Smooth muscle cell (in vitro differentiated cells): ENCODE data around the gene CMSS1. TPM values are rescaled to one million over a fixed set of nuclear protein-coding genes. Genes with fewer than 3 reads are reported as not detected.

Experiments
- DNase-seq: peaks from one replicate; lab custom pipeline; 2025; ENCODE audit not compliant: unreplicated experiment; lab: John Stamatoyannopoulos, UW
- H2AFZ ChIP-seq: fragments of 200-600 bp; sonication (generic); 2 replicates; pipeline ENCODE4 v1.6.0; 2016; ENCODE audit warnings: antibody characterized with exemption, low read depth, mild to moderate bottlenecking
- H3F3A ChIP-seq: fragments of 200-600 bp; sonication (generic); 2 replicates; pipeline ENCODE4 v1.6.0; 2017; ENCODE audit warnings: antibody characterized with exemption, low read depth
- H3K27ac ChIP-seq: fragments of 200-600 bp; sonication (generic); 2 replicates; pipeline ENCODE4 v1.5.1; 2016; ENCODE audit warnings: low read depth, mild to moderate bottlenecking
- H3K27me3 ChIP-seq: fragments of 200-600 bp; sonication (generic); 2 replicates; pipeline ENCODE4 v1.6.1; 2016; ENCODE audit warnings: low read depth, mild to moderate bottlenecking
- H3K36me3 ChIP-seq: fragments of 200-600 bp; sonication (generic); 2 replicates; pipeline ENCODE4 v1.5.1; 2016; ENCODE audit warnings: low read depth
- H3K4me1 ChIP-seq: fragments of 200-600 bp; sonication (generic); 2 replicates; pipeline ENCODE4 v1.5.1; 2016; ENCODE audit warnings: low read depth
- H3K4me2 ChIP-seq: fragments of 200-600 bp; sonication (generic); 2 replicates; pipeline ENCODE4 v1.6.0; 2016; ENCODE audit warnings: mild to moderate bottlenecking
- H3K4me3 ChIP-seq: fragments of 200-600 bp; sonication (generic); 2 replicates; pipeline ENCODE4 v1.5.1; 2016; ENCODE audit warnings: mild to moderate bottlenecking
- H3K79me2 ChIP-seq: fragments of 200-600 bp; sonication (generic); 2 replicates; pipeline ENCODE4 v1.6.0; 2016; ENCODE audit warnings: low read depth, mild to moderate bottlenecking
- H3K9ac ChIP-seq: fragments of 200-600 bp; sonication (generic); 2 replicates; pipeline ENCODE4 v1.6.0; 2016; ENCODE audit warnings: low read depth
- H3K9me3 ChIP-seq: fragments of 200-600 bp; sonication (generic); replicated peaks from 2 replicates; pipeline ENCODE4 v1.5.1; 2016; ENCODE audit warnings: low read depth
- H4K20me1 ChIP-seq: fragments of 200-600 bp; sonication (generic); 2 replicates; pipeline ENCODE4 v1.6.0; 2016; ENCODE audit warnings: low read depth
- CTCF ChIP-seq: fragments of 200-600 bp; sonication (generic); IDR thresholded peaks from 2 replicates; pipeline ENCODE4 v1.5.1; 2017; ENCODE audit warnings: borderline replicate concordance, mild to moderate bottlenecking, antibody characterized with exemption; ENCODE audit not compliant: insufficient read depth, poor library complexity, severe bottlenecking
- WGBS: methylation state at CpG from one replicate; pipeline ENCODE4 v1.1.7; 2016; ENCODE audit warnings: low lambda C conversion rate; 5-methylcytosine and 5-hydroxymethylcytosine counted together
- polyA plus RNA-seq: library from polyadenylated mRNA; unstranded; fragments of >200 nt; fragmentation: Nextera tagmentation; extraction: Ambion mirVana; gene quantifications from 2 replicates; pipeline ENCODE4 v1.2.1, GENCODE V29; 2016
- total RNA-seq: library from RNA; depleted of rRNA; stranded (reverse); fragments of >200 nt; gene quantifications from 2 replicates; pipeline ENCODE4 v1.2.3, GENCODE V29; 2014

CMSS1 gene
- total and polyA plus RNA-seq, 2 experiments from 2014 or later = 19.2 to 24.1 TPM

DNA sequence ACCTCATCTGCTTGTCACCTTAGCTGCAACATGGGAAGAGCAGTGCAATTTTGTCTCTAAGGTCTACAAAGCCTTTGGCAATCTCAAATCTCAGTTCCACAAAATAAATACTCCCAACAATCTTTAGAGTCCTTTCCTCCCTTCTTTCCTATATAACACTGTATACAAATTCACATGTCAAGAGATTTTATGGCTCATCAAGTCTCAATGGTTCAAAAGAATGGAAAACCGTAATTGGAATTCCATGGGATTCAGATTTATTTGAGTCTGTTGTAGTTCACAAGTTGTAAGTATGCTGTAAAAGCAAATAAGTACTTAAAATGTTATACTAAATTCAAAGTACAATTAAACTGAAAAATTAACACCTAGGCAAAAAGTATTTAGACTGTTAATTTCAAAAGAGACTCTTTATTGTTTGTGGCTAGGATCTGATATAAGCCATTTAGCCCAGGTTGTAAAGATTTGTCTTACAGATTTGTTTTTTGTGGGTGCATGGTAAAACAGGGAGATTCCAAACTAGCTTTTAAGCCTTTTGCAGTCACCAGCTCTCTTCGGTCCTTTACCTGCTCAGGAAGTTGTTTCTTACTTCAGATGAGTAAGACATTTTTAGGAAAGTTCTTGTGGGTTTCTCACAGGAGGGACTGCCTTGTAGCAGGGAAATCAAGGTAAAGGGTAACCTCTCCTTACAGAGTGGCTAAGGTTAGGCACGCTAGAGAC is 50.1 kb downstream of the CMSS1 start:
- H3K4me3 ChIP-seq = no peak overlapping the region
- H3K9me3 ChIP-seq = no peaks in the 10 kb centered on the region
- H3K4me1 ChIP-seq = peaks cover 44% of the 10 kb centered on the region
- TF ChIP-seq CTCF = no peak
- peak overlapping the region; percentile 97 for H3K4me2 ChIP-seq
- H3K36me3 ChIP-seq = no peaks in the 10 kb centered on the region
- DNase-seq = no peak
- WGBS = 59% methylated on average over 3 of the region's 3 CpGs
- H3K9ac ChIP-seq = no peak overlapping the region
- H2AFZ ChIP-seq = no peak overlapping the region
- H3K27ac ChIP-seq = peak overlapping the region; percentile 98
- H4K20me1 ChIP-seq = peaks cover 99% of the 10 kb centered on the region
- H3F3A ChIP-seq = peaks cover 22% of the 10 kb centered on the region
- H3K79me2 ChIP-seq = peaks cover 100% of the 10 kb centered on the region
- H3K27me3 ChIP-seq = no peaks in the 10 kb centered on the region

- WGBS = 35% methylated on average over 1 of the region's 1 CpG
- TF ChIP-seq CTCF = no peak
- Histone ChIP-seq H4K20me1 (peaks cover 99% of the 10 kb centered on the region), H3F3A (peaks cover 22% of the 10 kb centered on the region), H3K9me3 (no peaks in the 10 kb centered on the region), H2AFZ (no peak overlapping the region), H3K27ac (peak overlapping the region; percentile 98), H3K9ac (no peak overlapping the region), H3K4me1 (peaks cover 49% of the 10 kb centered on the region), H3K79me2 (peaks cover 100% of the 10 kb centered on the region), H3K4me2 (peak overlapping the region; percentile 97), H3K36me3 (no peaks in the 10 kb centered on the region), H3K27me3 (no peaks in the 10 kb centered on the region), H3K4me3 (no peak overlapping the region)
- no peak for DNase-seq
Observed at GRCh38 chr3:99868311-99868646, 50.6 kb downstream of the CMSS1 start.

DNA sequence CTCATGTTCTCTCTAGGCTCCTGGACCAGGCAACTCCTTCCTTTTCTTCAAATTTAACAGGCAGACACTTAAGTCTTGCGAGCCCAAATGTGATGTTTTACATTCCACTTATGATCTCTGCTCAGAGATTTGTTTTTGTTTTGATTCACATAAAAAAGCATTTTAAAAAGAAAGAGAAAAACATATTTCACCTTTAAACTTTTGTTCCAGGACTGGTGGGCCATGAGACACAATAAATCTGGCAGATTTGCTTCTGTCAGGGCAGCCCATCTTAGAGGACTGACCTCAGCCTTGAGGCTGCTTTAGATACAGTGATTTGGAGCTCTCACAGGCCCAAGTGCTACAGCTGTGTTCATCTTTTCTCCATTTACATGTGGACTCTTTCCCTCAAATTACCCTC is 52.0 kb downstream of the CMSS1 start:
- no peak overlapping the region for H3K9ac ChIP-seq
- H3K4me3 ChIP-seq = no peak overlapping the region
- H2AFZ ChIP-seq = no peak overlapping the region
- peaks cover 49% of the 10 kb centered on the region for H3K4me1 ChIP-seq
- no peaks in the 10 kb centered on the region for H3K36me3 ChIP-seq
- 68% methylated on average over 1 of the region's 1 CpG for WGBS
- H3F3A ChIP-seq = peaks cover 19% of the 10 kb centered on the region
- H3K9me3 ChIP-seq = no peaks in the 10 kb centered on the region
- no peaks in the 10 kb centered on the region for H3K27me3 ChIP-seq
- no peak for DNase-seq
- H3K27ac ChIP-seq = peak overlapping the region; percentile 96
- H3K79me2 ChIP-seq = peaks cover 100% of the 10 kb centered on the region
- peak overlapping the region; percentile 97 for H3K4me2 ChIP-seq
- peaks cover 100% of the 10 kb centered on the region for H4K20me1 ChIP-seq
- no peak for TF ChIP-seq CTCF

DNA sequence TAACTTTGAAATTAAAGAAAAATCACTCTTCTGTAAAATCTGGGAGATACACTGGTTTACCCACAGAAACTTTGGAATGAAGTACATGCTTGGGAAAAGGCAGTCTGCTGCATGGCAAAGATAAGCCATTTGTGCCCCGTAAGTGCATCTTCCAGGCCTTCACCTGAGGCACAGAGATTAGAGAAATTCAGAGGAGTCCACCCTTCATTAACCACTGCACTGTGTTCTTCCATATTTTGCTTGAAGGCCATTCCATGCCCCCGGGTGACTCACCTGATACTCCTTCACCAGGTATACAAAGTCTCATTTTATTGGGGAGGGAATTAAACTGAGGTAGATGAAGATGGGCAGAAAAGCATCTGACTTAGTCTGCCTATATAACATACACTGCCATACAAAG is 53.0 kb downstream of the CMSS1 start:
- no peak for TF ChIP-seq CTCF
- H4K20me1 ChIP-seq = peaks cover 91% of the 10 kb centered on the region
- no peak overlapping the region for H3K9ac ChIP-seq
- whole genome bisulfite sequencing = 92% methylated on average over 2 of the region's 2 CpGs
- no peak for DNase-seq
- peak overlapping the region; percentile 81 for H3K4me3 ChIP-seq
- peaks cover 100% of the 10 kb centered on the region for H3K79me2 ChIP-seq
- no peaks in the 10 kb centered on the region for H3K9me3 ChIP-seq
- H3F3A ChIP-seq = peaks cover 11% of the 10 kb centered on the region
- no peaks in the 10 kb centered on the region for H3K27me3 ChIP-seq
- H3K27ac ChIP-seq = peak overlapping the region; percentile 96
- peak overlapping the region; percentile 97 for H3K4me2 ChIP-seq
- H2AFZ ChIP-seq = no peak overlapping the region
- H3K36me3 ChIP-seq = no peaks in the 10 kb centered on the region
- peaks cover 48% of the 10 kb centered on the region for H3K4me1 ChIP-seq
